Measurements from ENCODE around the gene GDPD2.

- TF ChIP-seq MAX (IDR thresholded peaks at IDR 0.05; ENCODE audit: insufficient read depth, insufficient read length), result no peak
- TF ChIP-seq CTCF (IDR thresholded peaks at IDR 0.05; ENCODE audit: extremely low read depth in 1 of 2, insufficient read depth in 1 of 2, low read depth in 1 of 2, low read length in 2 of 2), result no peak
- TF ChIP-seq EZH2 (IDR thresholded peaks at IDR 0.05; ENCODE audit: borderline replicate concordance, low read depth, low read length, severe bottlenecking), result no peak
Observed at GRCh38 chrX:70426286-70427278, 3.5 kb downstream of the GDPD2 start.
